GM19438 (cell line): ENCODE data around the gene ZNF850.

Experiments used
- ATAC-seq: cut with Tn5 transposase; IDR thresholded peaks from one replicate; pipeline ENCODE4 v1.9.1; 2021; ENCODE audit warnings: low read depth; ENCODE audit not compliant: unreplicated experiment

ZNF850 gene

DNA sequence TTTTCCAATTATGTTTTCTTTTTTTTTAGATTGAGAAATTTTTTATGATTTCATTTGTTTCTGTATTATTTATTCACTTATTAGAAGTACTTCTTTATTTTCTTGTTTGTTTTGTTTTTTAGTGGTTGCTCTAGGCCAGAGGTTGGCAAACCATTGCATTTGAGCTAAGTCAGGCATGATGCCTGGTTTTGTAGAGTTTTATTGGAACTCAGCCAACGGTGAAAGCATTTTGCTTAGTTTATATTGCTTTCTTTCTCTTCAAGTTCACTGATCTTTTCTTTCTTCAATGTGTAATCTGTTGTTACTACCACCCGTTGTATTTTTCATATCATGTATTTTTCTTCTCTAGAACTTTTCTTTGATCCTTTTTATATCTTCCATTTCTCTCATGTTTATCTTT lies 65.5 kb downstream of the ZNF850 start:
- no peak for ATAC-seq

DNA sequence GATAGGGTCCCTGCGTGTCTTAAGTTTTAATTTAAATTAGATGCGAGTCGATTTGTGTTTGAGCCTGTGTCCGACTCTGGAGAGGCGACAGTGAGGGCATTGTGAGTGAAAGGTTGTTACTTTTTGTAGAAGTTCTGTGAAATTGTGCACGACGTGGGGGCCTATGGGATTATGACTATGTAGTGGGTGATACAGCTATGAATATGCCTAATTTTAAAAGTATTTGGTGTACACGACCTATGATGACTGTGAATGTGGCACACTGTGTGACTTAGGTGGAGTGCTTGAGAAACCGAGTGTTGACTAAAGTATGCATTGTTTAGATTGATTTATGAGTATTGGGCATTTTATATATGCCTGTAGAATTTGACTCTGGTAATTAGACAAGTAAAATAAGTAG lies 84.5 kb downstream of the ZNF850 start:
- no peak for ATAC-seq

GRCh38 chr19:36687214-36688056 lies 85.2 kb downstream of the ZNF850 start, which contains the start of gene ZNF567:
TSS of gene ZNF567 (plus strand) at chr19:36687612. CDS start at chr19:36694868, 7,256 bp downstream.
- peak; percentile 87 for ATAC-seq

GRCh38 chr19:36686365-36687213 lies 86.0 kb downstream of the ZNF850 start:
- ATAC-seq, result no peak

GRCh38 chr19:36685835-36686234 lies 86.8 kb downstream of the ZNF850 start:
- no peak for ATAC-seq

DNA sequence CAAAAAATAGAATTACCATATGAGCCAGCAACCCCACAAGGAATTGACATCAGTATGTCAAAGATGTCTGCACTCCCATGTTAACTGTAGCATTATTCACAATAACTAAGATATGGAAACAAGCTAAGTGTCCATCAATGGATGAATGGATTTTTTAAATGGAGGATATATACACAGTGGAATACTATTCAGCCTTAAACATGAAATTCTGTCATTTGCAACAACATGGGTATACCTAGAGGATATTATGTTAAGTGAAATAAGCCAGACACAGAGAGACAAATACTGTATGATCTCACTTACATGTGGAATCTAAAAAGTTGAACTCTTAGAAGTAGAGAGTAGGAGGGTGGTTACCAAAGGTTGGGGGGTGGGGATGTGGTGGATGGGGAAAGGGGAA lies 93.2 kb downstream of the ZNF850 start:
- no peak for ATAC-seq

- no peak for ATAC-seq
Measured at GRCh38 chr19:36674201-36674600, 98.4 kb downstream of the ZNF850 start.

- no peak for ATAC-seq
Measured at GRCh38 chr19:36672368-36672767, 100.2 kb downstream of the ZNF850 start.

- ATAC-seq, result no peak
Measured at GRCh38 chr19:36668646-36669045, 104.0 kb downstream of the ZNF850 start.

DNA sequence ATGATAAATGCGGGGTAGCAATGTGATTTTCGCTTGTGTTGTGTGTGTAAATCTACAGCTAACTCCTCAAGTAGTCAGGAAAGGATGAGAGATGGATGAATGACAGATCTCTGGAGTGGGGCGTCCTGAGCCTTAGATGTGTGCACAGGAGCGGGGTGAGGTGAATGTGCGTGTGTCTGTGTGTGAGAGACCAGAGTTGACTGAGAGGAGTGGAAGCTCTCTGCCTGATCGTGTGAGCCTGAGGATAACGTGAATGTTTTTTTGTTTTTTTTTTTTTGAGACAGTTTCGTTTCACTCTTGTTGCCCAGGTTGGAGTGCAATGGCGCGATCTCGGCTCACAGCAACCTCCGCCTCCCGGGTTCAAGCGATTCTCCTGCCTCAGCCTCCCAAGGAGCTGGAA lies 106.8 kb downstream of the ZNF850 start:
- no peak for ATAC-seq
